Endothelial cell of coronary artery (primary cell): ENCODE data around the gene CD163L1. TPM values are rescaled to one million over a fixed set of nuclear protein-coding genes. Genes with fewer than 3 reads are reported as not detected.

Experiments used
- total RNA-seq: library from RNA; depleted of rRNA; stranded (reverse); fragments of >200 nt; gene quantifications from 2 replicates; pipeline ENCODE4 v1.2.3, GENCODE V29; 2014

The CD163L1 gene
- 2.6 and 3.8 TPM in 2 replicates for total RNA-seq

GRCh38 chr12:7444076-7444475, at the start of gene CD163L1:
Gene CD163L1 (minus strand): TSS chr12:7444153. CDS start chr12:7444127, 26 bp downstream.

Other genes starting within 250 kb of the CD163L1 start
- not detected in 2 replicates for gene ACSM4, start 140.1 kb downstream of the CD163L1 start, total RNA-seq
- gene CD163, start 59.6 kb upstream of the CD163L1 start, total RNA-seq = under 0.01 TPM in 1 of 2 replicates, not detected in the other
- gene APOBEC1, start 221.8 kb upstream of the CD163L1 start, total RNA-seq = not detected in 2 replicates